Stimulated activated naive B cell treated with anti-CD40 and anti-IgM and Interleukin-4, amounts not matched to agents 10 μg/mL and 1 μg/mL and 100 μg/mL, for 72 hours (primary cell): ENCODE measurements around the gene NAV2.
A peak's percentile ranks its signal among the peaks of the same experiment; 100 is the strongest.
"Not testable (repeated sequence)": the region's sequence is repeated elsewhere in the genome, so short reads cannot be mapped to it uniquely, and the experiment has no call there.

Experiments used
- ATAC-seq, 2 donors: fragments of 150-1000 bp; cut with Tn5 transposase; replicated peaks; 2 replicates each; pipeline ENCODE4 v1.10.0; 2021; ENCODE audit warnings: moderate library complexity in 1 of 2
- DNase-seq: peaks from one replicate; pipeline ENCODE4 v3.0.0; 2021
- H3K27ac Mint-ChIP-seq: one replicate; pipeline ENCODE4 v1.8.0; 2022; ENCODE audit warnings: mild to moderate bottlenecking, mixed read lengths
- H3K27me3 Mint-ChIP-seq, 2 donors: one replicate each; pipeline ENCODE4 v1.8.0; 2022; ENCODE audit warnings: mixed read lengths in 2 of 2
- H3K36me3 Mint-ChIP-seq, 2 donors: one replicate each; pipeline ENCODE4 v1.8.0; 2022; ENCODE audit warnings: mixed read lengths in 2 of 2, mild to moderate bottlenecking in 1 of 2
- H3K4me1 Mint-ChIP-seq, 2 donors: one replicate each; pipeline ENCODE4 v1.8.0; 2022; ENCODE audit warnings: mixed read lengths in 2 of 2, mild to moderate bottlenecking in 1 of 2
- H3K4me3 Mint-ChIP-seq, 2 donors: one replicate each; pipeline ENCODE4 v1.8.0; 2022; ENCODE audit warnings: mild to moderate bottlenecking in 2 of 2, mixed read lengths in 2 of 2, moderate library complexity in 1 of 2
- H3K9me3 Mint-ChIP-seq, 2 donors: one replicate each; pipeline ENCODE4 v1.8.0; 2022; ENCODE audit warnings: mixed read lengths in 2 of 2, mild to moderate bottlenecking in 1 of 2

NAV2 gene

GRCh38 chr11:19892876-19893275 lies 180.2 kb downstream of the NAV2 start:
- H3K4me3 Mint-ChIP-seq, result no peak overlapping the region
- no peaks in the 10 kb centered on the region for H3K36me3 Mint-ChIP-seq
- peaks cover 0 to 2% of the 10 kb centered on the region in 2 donors for H3K9me3 Mint-ChIP-seq
- peaks cover 0 to 6% of the 10 kb centered on the region in 2 donors for H3K27me3 Mint-ChIP-seq
- no peak for ATAC-seq
- H3K4me1 Mint-ChIP-seq, result no peaks in the 10 kb centered on the region
- DNase-seq, result no peak
- no peak overlapping the region for H3K27ac Mint-ChIP-seq

DNA sequence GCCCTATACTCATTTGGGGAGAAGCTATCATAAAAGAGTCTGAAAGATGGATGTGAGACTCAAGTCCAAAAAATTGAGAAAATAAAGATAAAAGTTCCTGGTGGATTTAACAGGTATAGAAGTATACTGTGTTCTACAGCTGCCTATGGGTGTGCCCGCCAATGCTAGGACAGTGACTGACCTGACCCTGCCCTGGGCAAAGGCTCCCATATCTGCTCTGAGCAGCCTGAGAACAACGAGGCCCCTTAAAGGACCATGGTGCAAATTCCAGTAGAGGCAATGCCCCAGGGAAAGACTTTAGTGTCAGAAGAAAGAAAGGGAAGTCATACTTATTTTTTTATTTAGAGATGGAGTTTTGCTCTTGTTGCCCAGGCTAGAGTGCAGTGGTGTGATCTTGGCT lies 181.8 kb downstream of the NAV2 start:
- no peak for DNase-seq
- H3K4me1 Mint-ChIP-seq, result no peaks in the 10 kb centered on the region
- H3K4me3 Mint-ChIP-seq, result no peak overlapping the region

DNA sequence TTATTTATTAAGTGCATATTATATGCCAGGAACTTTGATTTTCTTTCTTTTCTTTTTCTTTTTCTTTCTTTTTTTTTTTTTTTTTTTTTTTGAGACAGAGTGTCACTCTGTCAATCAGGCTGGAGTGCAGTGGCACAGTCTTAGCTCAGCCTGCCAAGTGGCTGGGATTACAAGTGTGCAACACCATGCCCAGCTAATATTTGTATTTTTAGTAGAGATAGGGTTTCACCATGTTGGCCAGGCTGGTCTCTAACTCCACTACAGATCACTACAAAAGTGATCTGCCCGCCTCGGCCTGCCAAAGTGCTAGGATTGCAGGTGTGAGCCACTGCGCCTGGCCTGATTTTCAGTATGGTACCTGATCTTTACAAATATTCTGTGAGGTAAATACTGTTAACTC lies 182.4 kb downstream of the NAV2 start:
- not testable (repeated sequence) for H3K36me3 Mint-ChIP-seq, H3K4me1 Mint-ChIP-seq, ATAC-seq, H3K27ac Mint-ChIP-seq, DNase-seq, H3K9me3 Mint-ChIP-seq, H3K4me3 Mint-ChIP-seq, H3K27me3 Mint-ChIP-seq

More for the DNA sequence above, 181.8 kb downstream of the NAV2 start:
- Mint-ChIP-seq H3K27ac (no peak overlapping the region), H3K9me3 (peaks cover 0 to 2% of the 10 kb centered on the region in 2 donors), H3K27me3 (peaks cover 0 to 6% of the 10 kb centered on the region in 2 donors), H3K36me3 (no peaks in the 10 kb centered on the region)
- no peak for ATAC-seq

DNA sequence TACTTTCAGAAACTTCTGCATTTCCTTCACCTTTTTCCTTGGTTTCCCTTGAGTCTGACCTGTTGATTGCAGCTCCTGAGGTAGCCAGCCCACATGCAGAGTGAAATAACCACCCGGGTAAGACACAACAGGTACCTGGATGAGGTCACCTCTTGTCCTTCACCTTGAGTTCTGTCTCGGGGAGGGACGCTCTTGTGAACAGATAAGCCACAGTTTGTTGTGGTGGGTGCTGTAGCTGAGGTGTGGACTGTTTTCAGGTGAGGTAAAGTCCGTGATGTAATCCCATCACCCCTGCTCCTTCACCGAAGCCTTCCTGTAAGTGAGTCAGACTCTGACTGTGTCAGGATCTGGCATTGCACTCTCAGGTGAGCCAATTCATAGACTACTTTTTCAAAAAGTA lies 183.1 kb downstream of the NAV2 start:
- DNase-seq (no peak), ATAC-seq (no peak)
- Mint-ChIP-seq H3K4me3 (no peak overlapping the region), H3K27me3 (peaks cover 0 to 6% of the 10 kb centered on the region in 2 donors), H3K9me3 (peaks cover 0 to 2% of the 10 kb centered on the region in 2 donors), H3K27ac (no peak overlapping the region), H3K4me1 (no peaks in the 10 kb centered on the region), H3K36me3 (no peaks in the 10 kb centered on the region)

DNA sequence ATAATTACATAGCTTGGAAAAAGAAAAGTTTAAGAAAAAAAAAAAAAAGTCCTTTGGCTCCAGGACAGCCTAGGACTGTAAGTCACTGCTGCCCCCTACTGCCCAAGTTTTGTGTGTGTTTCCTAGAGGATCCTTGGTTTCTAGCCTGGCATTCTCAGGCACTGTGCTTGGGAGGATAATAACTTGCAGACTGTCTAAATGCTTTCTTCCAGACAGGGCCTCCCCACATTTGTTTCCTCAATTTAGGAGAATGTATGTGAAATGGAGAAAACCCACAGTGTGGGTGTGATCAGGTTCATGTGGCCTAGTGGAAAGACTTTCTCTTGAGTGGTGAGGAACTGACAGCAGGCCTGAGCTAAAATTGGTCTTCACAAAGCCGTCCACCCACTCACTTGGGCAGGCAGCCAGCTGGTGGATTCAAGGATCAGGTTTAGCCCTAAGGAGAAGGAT lies 191.0 kb downstream of the NAV2 start:
- H3K36me3 Mint-ChIP-seq, result no peaks in the 10 kb centered on the region
- H3K4me3 Mint-ChIP-seq, result no peak overlapping the region
- H3K9me3 Mint-ChIP-seq, result no peaks in the 10 kb centered on the region
- H3K27me3 Mint-ChIP-seq, result no peaks in the 10 kb centered on the region
- DNase-seq (peak; percentile 17), ATAC-seq (peak; percentile 63 to 66)
- no peak overlapping the region for H3K27ac Mint-ChIP-seq
- no peaks in the 10 kb centered on the region for H3K4me1 Mint-ChIP-seq

GRCh38 chr11:19905280-19905853 lies 192.7 kb downstream of the NAV2 start:
- ATAC-seq (no peak), DNase-seq (no peak)
- no peak overlapping the region for H3K27ac Mint-ChIP-seq
- no peak overlapping the region for H3K4me3 Mint-ChIP-seq
- H3K36me3 Mint-ChIP-seq, result no peaks in the 10 kb centered on the region
- no peaks in the 10 kb centered on the region for H3K9me3 Mint-ChIP-seq
- H3K27me3 Mint-ChIP-seq, result no peaks in the 10 kb centered on the region
- no peaks in the 10 kb centered on the region for H3K4me1 Mint-ChIP-seq

DNA sequence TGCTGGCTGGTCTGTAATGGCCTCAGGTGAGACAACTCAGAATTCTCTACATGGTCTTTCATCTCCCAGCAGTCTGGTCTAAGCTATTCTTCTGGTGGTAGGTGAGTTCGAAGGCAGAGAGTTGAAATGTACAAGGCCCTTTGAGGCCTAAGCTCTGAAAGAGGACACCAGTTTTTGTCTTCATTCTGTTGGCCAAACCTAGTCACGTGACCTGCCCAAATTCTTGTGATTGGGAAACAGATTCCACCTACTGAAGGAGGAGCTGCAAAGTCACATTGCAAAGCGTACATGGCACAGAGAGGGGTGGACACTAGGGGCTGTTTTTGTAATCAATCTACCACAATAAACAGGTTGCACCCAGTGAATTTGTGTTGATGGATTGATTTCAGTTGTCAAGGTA lies 193.5 kb downstream of the NAV2 start:
- H3K27ac Mint-ChIP-seq, result no peak overlapping the region
- ATAC-seq (no peak), DNase-seq (no peak)
- no peaks in the 10 kb centered on the region for H3K4me1 Mint-ChIP-seq
- H3K36me3 Mint-ChIP-seq, result no peaks in the 10 kb centered on the region
- no peak overlapping the region for H3K4me3 Mint-ChIP-seq
- H3K9me3 Mint-ChIP-seq, result no peaks in the 10 kb centered on the region
- H3K27me3 Mint-ChIP-seq, result no peaks in the 10 kb centered on the region

DNA sequence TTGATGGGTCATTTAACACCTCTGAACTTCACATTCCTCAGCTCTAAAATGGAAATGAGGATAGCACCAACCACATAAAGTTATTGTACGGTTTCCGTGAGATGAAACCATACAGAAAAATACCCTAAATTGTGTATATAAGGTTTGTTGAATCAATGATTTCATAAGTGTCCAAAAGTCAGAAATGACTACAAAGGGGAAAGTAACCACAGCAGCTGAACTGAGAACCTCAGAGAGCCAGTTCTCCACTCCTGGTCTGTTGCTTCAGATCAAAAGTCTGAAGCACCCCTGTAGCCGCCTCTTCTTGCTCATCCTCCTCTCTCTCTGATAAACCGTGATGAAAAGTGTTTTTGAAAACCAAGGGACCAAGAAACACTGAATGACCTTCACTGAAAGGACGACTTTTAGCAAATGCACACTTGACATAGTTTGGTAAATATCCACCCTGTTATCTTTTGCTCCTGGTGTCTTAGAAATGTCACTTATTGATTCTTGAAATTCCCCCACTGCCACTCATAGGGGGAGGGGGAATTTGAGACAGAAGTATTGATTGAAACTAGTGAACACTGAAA lies 194.5 kb downstream of the NAV2 start:
- DNase-seq (no peak), ATAC-seq (peak; percentile 81 to 82)
- Mint-ChIP-seq H3K4me1 (no peaks in the 10 kb centered on the region), H3K4me3 (no peak overlapping the region), H3K9me3 (no peaks in the 10 kb centered on the region), H3K27ac (no peak overlapping the region), H3K27me3 (no peaks in the 10 kb centered on the region), H3K36me3 (no peaks in the 10 kb centered on the region)

DNA sequence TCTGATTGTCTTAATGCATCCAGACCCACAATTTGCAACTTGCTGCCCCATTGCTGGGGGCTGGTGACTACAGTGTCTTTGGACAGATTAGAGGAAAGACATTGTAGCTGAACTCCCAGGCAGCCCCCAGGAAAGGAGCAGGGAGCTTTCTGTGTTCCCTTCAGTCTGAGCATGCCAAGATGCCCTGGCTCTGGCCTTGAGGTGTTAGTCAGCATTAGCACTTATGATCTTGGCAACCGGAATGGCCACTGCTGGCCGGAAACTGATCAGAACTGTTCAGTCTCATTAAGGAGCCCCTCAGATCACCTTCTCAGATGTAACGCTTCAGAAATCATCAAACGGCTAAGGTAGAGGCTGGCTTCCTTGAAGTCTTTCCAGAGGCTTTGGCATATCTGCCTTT lies 195.2 kb downstream of the NAV2 start:
- Mint-ChIP-seq H3K27me3 (no peaks in the 10 kb centered on the region), H3K4me3 (no peak overlapping the region), H3K4me1 (no peaks in the 10 kb centered on the region), H3K36me3 (no peaks in the 10 kb centered on the region), H3K9me3 (no peaks in the 10 kb centered on the region), H3K27ac (no peak overlapping the region)
- ATAC-seq, result no peak
- no peak for DNase-seq

DNA sequence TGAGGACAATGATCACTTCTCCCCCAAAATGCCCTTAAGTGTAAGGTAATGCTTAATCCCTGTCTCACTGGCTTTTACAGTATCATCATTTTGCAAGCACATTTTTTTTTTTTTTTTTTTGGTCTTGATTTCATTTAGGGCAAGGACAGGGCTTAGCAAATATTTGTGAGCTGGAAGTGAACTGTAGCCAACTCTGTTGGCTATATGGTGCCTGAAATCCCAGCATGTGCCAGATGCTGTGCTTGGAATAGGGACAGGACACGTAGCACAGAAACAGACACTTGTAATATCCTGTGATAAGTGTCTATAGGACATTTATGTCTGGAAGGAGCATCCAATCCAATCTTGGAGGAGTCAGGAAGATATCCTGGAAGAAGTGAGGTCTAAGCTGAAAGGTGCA lies 198.3 kb downstream of the NAV2 start:
- no peaks in the 10 kb centered on the region for H3K36me3 Mint-ChIP-seq
- H3K9me3 Mint-ChIP-seq, result no peaks in the 10 kb centered on the region
- no peak for DNase-seq
- no peak overlapping the region for H3K27ac Mint-ChIP-seq
- ATAC-seq, result no peak
- H3K4me1 Mint-ChIP-seq, result no peaks in the 10 kb centered on the region
- H3K27me3 Mint-ChIP-seq, result peaks cover 4 to 5% of the 10 kb centered on the region in 2 donors
- H3K4me3 Mint-ChIP-seq, result no peak overlapping the region

GRCh38 chr11:19912115-19912957 lies 199.7 kb downstream of the NAV2 start:
- Mint-ChIP-seq H3K4me3 (no peak overlapping the region), H3K27me3 (peaks cover 4 to 5% of the 10 kb centered on the region in 2 donors), H3K4me1 (no peaks in the 10 kb centered on the region), H3K9me3 (no peaks in the 10 kb centered on the region), H3K27ac (no peak overlapping the region), H3K36me3 (no peaks in the 10 kb centered on the region)
- DNase-seq, result no peak
- ATAC-seq, result no peak

GRCh38 chr11:19912958-19913892 lies 200.6 kb downstream of the NAV2 start:
- ATAC-seq, result no peak
- Mint-ChIP-seq H3K27me3 (peaks cover 8 to 9% of the 10 kb centered on the region in 2 donors), H3K9me3 (no peaks in the 10 kb centered on the region), H3K36me3 (no peaks in the 10 kb centered on the region), H3K27ac (no peak overlapping the region), H3K4me1 (no peaks in the 10 kb centered on the region), H3K4me3 (no peak overlapping the region)
- DNase-seq, result no peak

DNA sequence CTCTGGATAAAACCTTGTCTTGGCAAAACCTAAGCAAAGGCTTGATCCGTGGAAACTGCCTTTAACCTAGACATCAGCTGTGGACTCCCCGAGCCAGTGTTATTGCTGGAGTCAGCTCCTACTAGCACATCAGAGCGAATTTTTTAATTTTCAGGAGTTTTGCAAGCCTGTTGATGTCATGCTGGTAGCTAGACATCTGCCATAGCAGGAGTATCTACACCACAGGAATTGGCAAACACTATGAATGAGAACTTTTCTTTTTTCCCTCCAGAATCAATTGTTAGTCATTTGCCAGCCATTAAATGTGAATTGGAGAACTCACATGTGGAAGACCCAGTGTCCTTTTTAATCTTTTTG lies 201.2 kb downstream of the NAV2 start:
- ATAC-seq, result no peak
- H3K4me3 Mint-ChIP-seq, result no peak overlapping the region
- no peaks in the 10 kb centered on the region for H3K36me3 Mint-ChIP-seq
- H3K9me3 Mint-ChIP-seq, result no peaks in the 10 kb centered on the region
- H3K27me3 Mint-ChIP-seq, result peaks cover 8 to 9% of the 10 kb centered on the region in 2 donors
- H3K27ac Mint-ChIP-seq, result no peak overlapping the region
- DNase-seq, result no peak
- H3K4me1 Mint-ChIP-seq, result no peaks in the 10 kb centered on the region

DNA sequence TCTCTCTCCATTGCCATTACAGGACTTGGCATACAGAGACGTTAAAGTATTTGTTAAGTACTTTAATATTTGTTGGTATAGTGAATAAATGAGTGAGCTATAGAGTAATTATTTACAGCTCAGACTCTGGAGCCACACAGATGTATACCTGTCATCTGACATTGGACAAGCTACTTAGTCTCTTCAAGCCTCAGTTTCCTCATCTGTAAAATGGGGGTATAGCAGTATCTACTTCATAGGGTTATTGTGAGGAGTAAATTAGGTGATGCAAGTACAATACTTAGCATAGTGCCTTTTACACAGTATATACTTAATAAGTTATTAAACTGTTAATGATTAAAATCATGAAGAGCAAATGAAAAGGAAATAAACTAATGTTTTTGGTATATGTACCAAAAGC lies 203.2 kb downstream of the NAV2 start:
- no peaks in the 10 kb centered on the region for H3K9me3 Mint-ChIP-seq
- no peak for ATAC-seq
- no peak overlapping the region for H3K27ac Mint-ChIP-seq

More for the DNA sequence above, 203.2 kb downstream of the NAV2 start:
- no peak for DNase-seq
- H3K36me3 Mint-ChIP-seq, result no peaks in the 10 kb centered on the region
- H3K27me3 Mint-ChIP-seq, result peaks cover 12 to 15% of the 10 kb centered on the region in 2 donors
- H3K4me3 Mint-ChIP-seq, result no peak overlapping the region
- no peaks in the 10 kb centered on the region for H3K4me1 Mint-ChIP-seq
